ENCODE measurements around the gene RUFY4.

DNA sequence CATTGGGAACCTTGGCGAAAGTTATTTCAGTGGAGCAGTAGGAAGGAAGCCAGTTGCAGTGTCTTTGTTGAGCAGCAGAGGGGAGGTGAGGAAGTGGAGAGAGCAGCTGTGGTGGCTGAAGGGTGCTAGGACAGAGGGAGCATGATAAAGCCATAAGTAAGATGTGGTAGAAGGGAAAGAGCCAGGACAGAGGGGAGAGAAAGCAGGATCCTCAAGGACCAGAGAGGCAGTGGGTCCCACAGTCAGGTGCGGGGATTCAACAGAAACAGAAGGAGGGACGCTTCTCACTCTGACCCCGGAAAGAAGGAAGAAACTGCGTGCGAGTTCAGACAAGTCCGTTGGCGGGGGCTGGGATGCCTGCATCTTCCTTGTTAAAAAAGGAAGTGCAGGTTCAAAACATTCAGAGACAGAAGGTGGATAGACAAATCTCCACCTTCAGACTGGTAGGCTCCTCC lies 56.6 kb downstream of the RUFY4 start, which contains the start of gene CXCR2:
- TF ChIP-seq, protein P1, sequence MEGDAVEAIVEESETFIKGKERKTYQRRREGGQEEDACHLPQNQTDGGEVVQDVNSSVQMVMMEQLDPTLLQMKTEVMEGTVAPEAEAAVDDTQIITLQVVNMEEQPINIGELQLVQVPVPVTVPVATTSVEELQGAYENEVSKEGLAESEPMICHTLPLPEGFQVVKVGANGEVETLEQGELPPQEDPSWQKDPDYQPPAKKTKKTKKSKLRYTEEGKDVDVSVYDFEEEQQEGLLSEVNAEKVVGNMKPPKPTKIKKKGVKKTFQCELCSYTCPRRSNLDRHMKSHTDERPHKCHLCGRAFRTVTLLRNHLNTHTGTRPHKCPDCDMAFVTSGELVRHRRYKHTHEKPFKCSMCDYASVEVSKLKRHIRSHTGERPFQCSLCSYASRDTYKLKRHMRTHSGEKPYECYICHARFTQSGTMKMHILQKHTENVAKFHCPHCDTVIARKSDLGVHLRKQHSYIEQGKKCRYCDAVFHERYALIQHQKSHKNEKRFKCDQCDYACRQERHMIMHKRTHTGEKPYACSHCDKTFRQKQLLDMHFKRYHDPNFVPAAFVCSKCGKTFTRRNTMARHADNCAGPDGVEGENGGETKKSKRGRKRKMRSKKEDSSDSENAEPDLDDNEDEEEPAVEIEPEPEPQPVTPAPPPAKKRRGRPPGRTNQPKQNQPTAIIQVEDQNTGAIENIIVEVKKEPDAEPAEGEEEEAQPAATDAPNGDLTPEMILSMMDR (conservative IDR thresholded peaks at IDR 0.05; ENCODE audit: low read depth in 2 of 2) = no peak
- TF ChIP-seq POLR2AphosphoS5 (IDR thresholded peaks at IDR 0.05; ENCODE audit: low read depth) (no peak), REST (IDR thresholded peaks at IDR 0.05; ENCODE audit: unreplicated experiment) (no peak), EZH2 (IDR thresholded peaks at IDR 0.05; ENCODE audit: low read depth, unreplicated experiment) (no peak), ZNF331 (CRISPR knock-in tag; IDR thresholded peaks at IDR 0.05; ENCODE audit: low read depth) (no peak), EZH2phosphoT487 (IDR thresholded peaks at IDR 0.05; ENCODE audit: unreplicated experiment) (no peak), NANOG (IDR thresholded peaks at IDR 0.05; ENCODE audit: borderline replicate concordance) (no peak), CREB1 (CRISPR knock-in tag; IDR thresholded peaks at IDR 0.05; ENCODE audit: low read depth) (no peak)
- TF ChIP-seq, protein P2, sequence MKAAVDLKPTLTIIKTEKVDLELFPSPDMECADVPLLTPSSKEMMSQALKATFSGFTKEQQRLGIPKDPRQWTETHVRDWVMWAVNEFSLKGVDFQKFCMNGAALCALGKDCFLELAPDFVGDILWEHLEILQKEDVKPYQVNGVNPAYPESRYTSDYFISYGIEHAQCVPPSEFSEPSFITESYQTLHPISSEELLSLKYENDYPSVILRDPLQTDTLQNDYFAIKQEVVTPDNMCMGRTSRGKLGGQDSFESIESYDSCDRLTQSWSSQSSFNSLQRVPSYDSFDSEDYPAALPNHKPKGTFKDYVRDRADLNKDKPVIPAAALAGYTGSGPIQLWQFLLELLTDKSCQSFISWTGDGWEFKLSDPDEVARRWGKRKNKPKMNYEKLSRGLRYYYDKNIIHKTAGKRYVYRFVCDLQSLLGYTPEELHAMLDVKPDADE (IDR thresholded peaks at IDR 0.05) = no peak

All from GM23338 (cell line).